ENCODE results near the gene TRHDE.
A peak's percentile ranks its signal among the peaks of the same experiment; 100 is the strongest.

The TRHDE gene

GRCh38 chr12:72272091-72272661 is at the start of gene TRHDE:
Gene TRHDE, plus strand, starts transcription at chr12:72272370. Its CDS starts 274 bp downstream, at chr12:72272644.
- ATAC-seq: peak; percentile 73
- TF ChIP-seq ISL1 (CRISPR knock-in tag; IDR thresholded peaks at IDR 0.05) (no peak), CSRNP3 (CRISPR knock-in tag; IDR thresholded peaks at IDR 0.05) (no peak), POU6F1 (CRISPR knock-in tag; IDR thresholded peaks at IDR 0.05; ENCODE audit: borderline replicate concordance, low read depth) (no peak), ZNF8 (CRISPR knock-in tag; IDR thresholded peaks at IDR 0.05) (no peak), ZFP3 (CRISPR knock-in tag; IDR thresholded peaks at IDR 0.05) (no peak), ZNF70 (CRISPR knock-in tag; IDR thresholded peaks at IDR 0.05) (no peak), SNAI2 (CRISPR knock-in tag; IDR thresholded peaks at IDR 0.05) (no peak), ZNF565 (CRISPR knock-in tag; conservative IDR thresholded peaks at IDR 0.05; ENCODE audit: low read depth) (no peak), ESRRG (CRISPR knock-in tag; IDR thresholded peaks at IDR 0.05) (no peak), BACH2 (CRISPR knock-in tag; IDR thresholded peaks at IDR 0.05; ENCODE audit: borderline replicate concordance) (no peak), CSDC2 (CRISPR knock-in tag; IDR thresholded peaks at IDR 0.05) (no peak)
- TF ChIP-seq, protein P1, sequence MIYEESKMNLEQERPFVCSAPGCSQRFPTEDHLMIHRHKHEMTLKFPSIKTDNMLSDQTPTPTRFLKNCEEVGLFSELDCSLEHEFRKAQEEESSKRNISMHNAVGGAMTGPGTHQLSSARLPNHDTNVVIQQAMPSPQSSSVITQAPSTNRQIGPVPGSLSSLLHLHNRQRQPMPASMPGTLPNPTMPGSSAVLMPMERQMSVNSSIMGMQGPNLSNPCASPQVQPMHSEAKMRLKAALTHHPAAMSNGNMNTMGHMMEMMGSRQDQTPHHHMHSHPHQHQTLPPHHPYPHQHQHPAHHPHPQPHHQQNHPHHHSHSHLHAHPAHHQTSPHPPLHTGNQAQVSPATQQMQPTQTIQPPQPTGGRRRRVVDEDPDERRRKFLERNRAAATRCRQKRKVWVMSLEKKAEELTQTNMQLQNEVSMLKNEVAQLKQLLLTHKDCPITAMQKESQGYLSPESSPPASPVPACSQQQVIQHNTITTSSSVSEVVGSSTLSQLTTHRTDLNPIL (CRISPR knock-in tag; IDR thresholded peaks at IDR 0.05; ENCODE audit: low read depth): no peak

DNA sequence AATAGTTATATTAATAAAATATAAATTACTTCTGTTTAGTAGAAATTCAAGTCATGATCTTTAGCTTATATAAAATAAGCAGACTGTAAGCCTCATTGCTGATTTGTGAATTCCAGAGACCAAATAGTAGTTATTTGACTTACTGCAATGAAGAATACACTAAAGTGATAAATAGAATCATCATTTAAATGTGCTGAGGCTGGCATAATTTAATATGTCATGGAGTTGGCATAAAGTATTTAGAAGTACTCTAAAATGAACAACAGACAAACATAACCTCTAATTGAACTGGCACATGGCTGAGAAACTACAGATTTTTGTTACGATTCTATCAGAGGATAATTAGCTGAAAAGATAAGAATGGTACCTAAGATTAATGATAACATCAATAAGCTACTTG is 45.7 kb upstream of the TRHDE start:
- TF ChIP-seq OSR1 (CRISPR knock-in tag; IDR thresholded peaks at IDR 0.05): no peak
- no peak for TF ChIP-seq TCF4 (CRISPR knock-in tag; IDR thresholded peaks at IDR 0.05; ENCODE audit: borderline replicate concordance)
- ATAC-seq: no peak

- ATAC-seq: no peak
Measured at GRCh38 chr12:72228424-72228823, 43.7 kb upstream of the TRHDE start.

GRCh38 chr12:72230589-72230988 is 41.6 kb upstream of the TRHDE start:
- ATAC-seq: no peak

More at GRCh38 chr12:72228424-72228823, 43.7 kb upstream of the TRHDE start:
- no peak for TF ChIP-seq ZNF8 (CRISPR knock-in tag; IDR thresholded peaks at IDR 0.05)
- no peak for TF ChIP-seq ZFP3 (CRISPR knock-in tag; IDR thresholded peaks at IDR 0.05)
- TF ChIP-seq OSR1 (CRISPR knock-in tag; IDR thresholded peaks at IDR 0.05): no peak
- no peak for TF ChIP-seq BACH2 (CRISPR knock-in tag; IDR thresholded peaks at IDR 0.05; ENCODE audit: borderline replicate concordance)
- no peak for TF ChIP-seq ZC3H10 (CRISPR knock-in tag; IDR thresholded peaks at IDR 0.05)
- TF ChIP-seq TOX (CRISPR knock-in tag; IDR thresholded peaks at IDR 0.05; ENCODE audit: borderline replicate concordance): no peak
- TF ChIP-seq ISL1 (CRISPR knock-in tag; IDR thresholded peaks at IDR 0.05): no peak
- TF ChIP-seq, protein P1 (CRISPR knock-in tag; IDR thresholded peaks at IDR 0.05; ENCODE audit: low read depth): no peak

More at GRCh38 chr12:72230589-72230988, 41.6 kb upstream of the TRHDE start:
- TF ChIP-seq ESRRG (CRISPR knock-in tag; IDR thresholded peaks at IDR 0.05) (no peak), GLIS3 (CRISPR knock-in tag; IDR thresholded peaks at IDR 0.05) (no peak), POU6F1 (CRISPR knock-in tag; IDR thresholded peaks at IDR 0.05; ENCODE audit: borderline replicate concordance, low read depth) (no peak), TCF4 (CRISPR knock-in tag; IDR thresholded peaks at IDR 0.05; ENCODE audit: borderline replicate concordance) (no peak), SNAI2 (CRISPR knock-in tag; IDR thresholded peaks at IDR 0.05) (no peak), ZNF8 (CRISPR knock-in tag; IDR thresholded peaks at IDR 0.05) (no peak), ISL1 (CRISPR knock-in tag; IDR thresholded peaks at IDR 0.05) (no peak), ZFP3 (CRISPR knock-in tag; IDR thresholded peaks at IDR 0.05) (no peak), PPARA (CRISPR knock-in tag; IDR thresholded peaks at IDR 0.05; ENCODE audit: borderline replicate concordance) (no peak), ZNF565 (CRISPR knock-in tag; conservative IDR thresholded peaks at IDR 0.05; ENCODE audit: low read depth) (no peak), TOX (CRISPR knock-in tag; IDR thresholded peaks at IDR 0.05; ENCODE audit: borderline replicate concordance) (no peak)
- TF ChIP-seq, protein P2, sequence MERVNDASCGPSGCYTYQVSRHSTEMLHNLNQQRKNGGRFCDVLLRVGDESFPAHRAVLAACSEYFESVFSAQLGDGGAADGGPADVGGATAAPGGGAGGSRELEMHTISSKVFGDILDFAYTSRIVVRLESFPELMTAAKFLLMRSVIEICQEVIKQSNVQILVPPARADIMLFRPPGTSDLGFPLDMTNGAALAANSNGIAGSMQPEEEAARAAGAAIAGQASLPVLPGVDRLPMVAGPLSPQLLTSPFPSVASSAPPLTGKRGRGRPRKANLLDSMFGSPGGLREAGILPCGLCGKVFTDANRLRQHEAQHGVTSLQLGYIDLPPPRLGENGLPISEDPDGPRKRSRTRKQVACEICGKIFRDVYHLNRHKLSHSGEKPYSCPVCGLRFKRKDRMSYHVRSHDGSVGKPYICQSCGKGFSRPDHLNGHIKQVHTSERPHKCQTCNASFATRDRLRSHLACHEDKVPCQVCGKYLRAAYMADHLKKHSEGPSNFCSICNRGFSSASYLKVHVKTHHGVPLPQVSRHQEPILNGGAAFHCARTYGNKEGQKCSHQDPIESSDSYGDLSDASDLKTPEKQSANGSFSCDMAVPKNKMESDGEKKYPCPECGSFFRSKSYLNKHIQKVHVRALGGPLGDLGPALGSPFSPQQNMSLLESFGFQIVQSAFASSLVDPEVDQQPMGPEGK (CRISPR knock-in tag; IDR thresholded peaks at IDR 0.05; ENCODE audit: borderline replicate concordance): no peak
